K562 (cell line): Measurements from ENCODE around the gene HSD17B8. TPM values are rescaled to one million over a fixed set of nuclear protein-coding genes. Genes with fewer than 3 reads are reported as not detected.
A peak's percentile ranks its signal among the peaks of the same experiment; 100 is the strongest.

Source experiments
- CREB3 ChIP-seq: fragments of 450-650 bp; conservative IDR thresholded peaks from 2 replicates; pipeline ENCODE4 v1.6.1; 2016; ENCODE audit warnings: missing genetic modification characterization, low read depth, mild to moderate bottlenecking, missing compliant biosample characterization, moderate library complexity
- CXXC5 ChIP-seq: fragments of 250-450 bp; sonication (Bioruptor Pico); IDR thresholded peaks from 2 replicates; pipeline ENCODE4 v1.8.0; 2022; ENCODE audit warnings: inconsistent platforms, mild to moderate bottlenecking, moderate library complexity
- DMBX1 ChIP-seq: fragments of 250-450 bp; sonication (Bioruptor Pico); IDR thresholded peaks from 2 replicates; pipeline ENCODE4 v1.8.0; 2022; ENCODE audit warnings: inconsistent platforms, mild to moderate bottlenecking, moderate library complexity, borderline replicate concordance
- ELF1 ChIP-seq: fragments of 200-800 bp; sonication (Bioruptor generic); IDR thresholded peaks from 2 replicates; pipeline ENCODE4 v1.6.1; 2016; ENCODE audit warnings: missing genetic modification characterization, missing compliant biosample characterization
- ELF2 ChIP-seq: fragments of 250-450 bp; sonication (Bioruptor Pico); IDR thresholded peaks from 2 replicates; pipeline ENCODE4 v1.5.0; 2021; ENCODE audit warnings: mild to moderate bottlenecking
- HDAC2 ChIP-seq: fragments of 450-650 bp; IDR thresholded peaks from 2 replicates; pipeline ENCODE4 v1.6.1; 2016; ENCODE audit warnings: mild to moderate bottlenecking
- KDM1A ChIP-seq, 2 experiments: fragments of 450-650 bp; IDR thresholded peaks; 2 replicates each; pipeline ENCODE4 v1.6.1; 2016; ENCODE audit warnings: mild to moderate bottlenecking in 2 of 2
- MEF2A ChIP-seq: IDR thresholded peaks from 2 replicates; pipeline ENCODE4 v1.6.1; 2011; ENCODE audit warnings: low read depth, mild to moderate bottlenecking, low read length, moderate library complexity; ENCODE audit not compliant: control insufficient read depth
- NR2C1 ChIP-seq, 2 experiments: fragments of 450-650 bp; IDR thresholded peaks; 2 replicates each; pipeline ENCODE4 v1.6.1; 2017; ENCODE audit warnings: mild to moderate bottlenecking in 2 of 2, antibody characterized with exemption in 1 of 2, inconsistent platforms in 1 of 2, missing compliant biosample characterization in 1 of 2, missing genetic modification characterization in 1 of 2
- PHB2 ChIP-seq: fragments of 450-650 bp; IDR thresholded peaks from 2 replicates; pipeline ENCODE4 v1.6.1; 2017; ENCODE audit warnings: low read depth
- RBBP5 ChIP-seq: fragments of 200-600 bp; sonication (generic); IDR thresholded peaks from 2 replicates; pipeline ENCODE4 v1.6.1; 2012; ENCODE audit warnings: borderline replicate concordance, mild to moderate bottlenecking, low read length, control low read depth, inconsistent platforms; ENCODE audit not compliant: insufficient read depth, poor library complexity, severe bottlenecking
- SP1 ChIP-seq: sonication (generic); formaldehyde crosslinking; IDR thresholded peaks from 2 replicates; pipeline ENCODE4 v1.8.1; 2022; ENCODE audit warnings: mild to moderate bottlenecking, missing genetic modification reagents
- SUPT5H ChIP-seq: fragments of 450-650 bp; IDR thresholded peaks from 2 replicates; pipeline ENCODE4 v1.6.1; 2016
- TRIM28 ChIP-seq: fragments of 450-650 bp; IDR thresholded peaks from 2 replicates; pipeline ENCODE4 v1.6.1; 2017
- ZNF175 ChIP-seq: fragments of 200-800 bp; sonication (Bioruptor generic); IDR thresholded peaks from 2 replicates; pipeline ENCODE4 v1.6.1; 2016; ENCODE audit warnings: low read depth, mild to moderate bottlenecking, missing genetic modification characterization, missing compliant biosample characterization
- ZNF584 ChIP-seq: fragments of 200-800 bp; sonication (Bioruptor generic); IDR thresholded peaks from 2 replicates; pipeline ENCODE4 v1.6.1; 2016; ENCODE audit warnings: low read depth, mild to moderate bottlenecking, missing genetic modification characterization, missing compliant biosample characterization
- polyA plus RNA-seq, 8 experiments: library from polyadenylated mRNA; depleted of rRNA in 4 of 8; stranded (reverse) in 5 of 8; unstranded in 3 of 8; fragments of >200 nt; fragmentation: Nextera tagmentation in 2 of 8; fragmentation: Illumina TruSeq in 1 of 8; extraction: Ambion mirVana in 2 of 8; extraction: Trizol in 1 of 8; gene quantifications; 2 replicates each; pipeline versions ENCODE4 v1.2.1 to v1.2.3, GENCODE V29; 2011 to 2014; ENCODE audit warnings: inconsistent platforms in 1 of 8, missing spikeins in 1 of 8
- total RNA-seq, 7 experiments: library from RNA; depleted of rRNA in 6 of 7; stranded (reverse); fragments of >200 nt in 6 of 7; fragmentation: Illumina TruSeq in 2 of 7; extraction: Trizol in 2 of 7; gene quantifications; 2 replicates each; pipeline versions ENCODE4 v1.2.1 to v1.2.3, GENCODE V29; 2011 to 2021; ENCODE audit warnings: low replicate concordance in 1 of 7
- TF ChIP-seq, protein P1 (sequence below): fragments of 250-450 bp; sonication (Bioruptor Pico); IDR thresholded peaks from 2 replicates; pipeline ENCODE4 v1.8.0; 2022; ENCODE audit warnings: moderate library complexity, mild to moderate bottlenecking, inconsistent platforms
- TF ChIP-seq, protein P2 (sequence below), 2 experiments: fragments of 450-650 bp; IDR thresholded peaks; 2 replicates each; pipeline ENCODE4 v1.6.1; 2016; ENCODE audit warnings: mild to moderate bottlenecking in 2 of 2, borderline replicate concordance in 1 of 2, low read depth in 1 of 2, moderate library complexity in 1 of 2

The HSD17B8 gene
- total and polyA plus RNA-seq, 9 of the 15 experiments (the other 6 are each of a cell fraction or from before 2014, with no cell fraction given) = 3.7 to 35.2 (median 14.2) TPM

- TF ChIP-seq SP1 (CRISPR knock-in tag) (peak; percentile 73), MEF2A (no peak), ELF2 (peak; percentile 39; the same call in 1 of the 2 replicates), KDM1A (IDR thresholded peaks at IDR 0.05) (peak in 1 of 2 experiments; percentile 47; a peak in 1 of 4 replicates), DMBX1 (no peak), SUPT5H (peak; percentile 95), ZNF584 (no peak), ZNF175 (CRISPR knock-in tag) (no peak), RBBP5 (peak; percentile 86), CREB3 (no peak; the same call in 1 of the 2 replicates), PHB2 (no peak), HDAC2 (peak; percentile 80), NR2C1 (IDR thresholded peaks at IDR 0.05) (no peak), NR2C1 (tag; IDR thresholded peaks at IDR 0.05) (no peak), ELF1 (tag) (no peak), TRIM28 (0 out of 2 replicates have a peak, but pooled peaks have one; percentile 17), CXXC5 (CRISPR knock-in tag) (peak; percentile 94)
- TF ChIP-seq, protein P1, sequence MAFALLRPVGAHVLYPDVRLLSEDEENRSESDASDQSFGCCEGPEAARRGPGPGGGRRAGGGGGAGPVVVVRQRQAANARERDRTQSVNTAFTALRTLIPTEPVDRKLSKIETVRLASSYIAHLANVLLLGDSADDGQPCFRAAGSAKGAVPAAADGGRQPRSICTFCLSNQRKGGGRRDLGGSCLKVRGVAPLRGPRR (CRISPR knock-in tag) = no peak
- TF ChIP-seq, protein P2, sequence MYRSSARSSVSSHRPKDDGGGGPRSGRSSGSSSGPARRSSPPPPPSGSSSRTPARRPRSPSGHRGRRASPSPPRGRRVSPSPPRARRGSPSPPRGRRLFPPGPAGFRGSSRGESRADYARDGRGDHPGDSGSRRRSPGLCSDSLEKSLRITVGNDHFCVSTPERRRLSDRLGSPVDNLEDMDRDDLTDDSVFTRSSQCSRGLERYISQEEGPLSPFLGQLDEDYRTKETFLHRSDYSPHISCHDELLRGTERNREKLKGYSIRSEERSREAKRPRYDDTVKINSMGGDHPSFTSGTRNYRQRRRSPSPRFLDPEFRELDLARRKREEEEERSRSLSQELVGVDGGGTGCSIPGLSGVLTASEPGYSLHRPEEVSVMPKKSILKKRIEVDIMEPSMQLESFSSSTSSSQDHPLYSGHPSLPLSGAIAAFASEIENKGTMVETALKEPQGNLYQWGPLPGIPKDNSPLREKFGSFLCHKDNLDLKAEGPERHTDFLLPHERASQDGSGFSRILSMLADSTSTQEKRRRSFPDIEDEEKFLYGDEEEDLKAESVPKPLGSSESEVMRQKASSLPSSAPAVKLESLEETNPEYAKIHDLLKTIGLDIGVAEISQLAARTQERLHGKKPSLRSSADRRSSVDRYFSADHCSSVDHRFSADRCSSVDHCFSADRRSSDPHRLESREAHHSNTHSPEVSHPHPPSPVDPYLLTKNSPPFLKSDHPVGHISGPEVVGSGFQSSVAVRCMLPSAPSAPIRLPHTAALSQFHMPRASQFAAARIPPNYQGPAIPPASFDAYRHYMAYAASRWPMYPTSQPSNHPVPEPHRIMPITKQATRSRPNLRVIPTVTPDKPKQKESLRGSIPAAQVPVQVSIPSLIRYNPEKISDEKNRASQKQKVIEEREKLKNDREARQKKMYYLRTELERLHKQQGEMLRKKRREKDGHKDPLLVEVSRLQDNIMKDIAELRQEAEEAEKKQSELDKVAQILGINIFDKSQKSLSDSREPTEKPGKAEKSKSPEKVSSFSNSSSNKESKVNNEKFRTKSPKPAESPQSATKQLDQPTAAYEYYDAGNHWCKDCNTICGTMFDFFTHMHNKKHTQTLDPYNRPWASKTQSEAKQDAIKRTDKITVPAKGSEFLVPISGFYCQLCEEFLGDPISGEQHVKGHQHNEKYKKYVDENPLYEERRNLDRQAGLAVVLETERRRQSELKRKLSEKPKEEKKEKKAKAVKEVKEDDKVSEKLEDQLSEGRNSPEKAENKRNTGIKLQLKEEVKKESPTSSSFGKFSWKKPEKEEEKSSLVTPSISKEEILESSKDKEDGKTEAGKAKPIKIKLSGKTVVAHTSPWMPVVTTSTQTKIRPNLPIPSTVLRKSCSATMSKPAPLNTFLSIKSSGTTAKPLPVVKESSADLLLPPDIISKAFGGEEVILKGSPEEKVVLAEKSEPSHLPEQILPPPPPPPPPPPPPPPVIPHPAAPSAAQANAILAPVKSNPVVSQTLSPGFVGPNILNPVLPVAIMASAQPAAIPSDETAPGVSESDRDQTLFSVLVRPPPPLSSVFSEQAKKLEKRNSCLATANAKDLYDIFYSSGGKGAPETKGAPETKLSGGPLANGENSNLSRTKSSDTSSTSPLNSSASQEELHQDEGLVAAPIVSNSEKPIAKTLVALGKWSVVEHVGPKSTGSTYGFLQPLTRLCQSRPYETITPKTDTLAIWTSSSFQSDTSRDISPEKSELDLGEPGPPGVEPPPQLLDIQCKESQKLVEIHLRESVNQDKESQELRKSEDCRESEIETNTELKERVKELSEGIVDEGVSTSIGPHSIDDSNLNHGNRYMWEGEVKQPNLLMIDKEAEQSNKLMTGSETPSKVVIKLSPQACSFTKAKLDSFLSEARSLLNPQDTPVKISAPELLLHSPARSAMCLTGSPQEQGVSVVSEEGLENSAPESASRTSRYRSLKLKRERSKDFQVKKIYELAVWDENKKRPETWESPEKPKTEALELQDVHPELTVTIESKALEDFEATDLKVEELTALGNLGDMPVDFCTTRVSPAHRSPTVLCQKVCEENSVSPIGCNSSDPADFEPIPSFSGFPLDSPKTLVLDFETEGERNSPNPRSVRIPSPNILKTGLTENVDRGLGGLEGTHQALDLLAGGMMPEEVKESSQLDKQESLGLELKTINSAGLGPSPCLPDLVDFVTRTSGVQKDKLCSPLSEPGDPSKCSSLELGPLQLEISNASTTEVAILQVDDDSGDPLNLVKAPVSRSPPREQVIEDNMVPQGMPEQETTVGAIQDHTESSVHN (IDR thresholded peaks at IDR 0.05; ENCODE audit: borderline replicate concordance in 1 of 2, low read depth in 1 of 2) = no peak
These were observed 3.9 kb downstream of the HSD17B8 start, which contains the start of gene RING1 (continued) for GRCh38 chr6:33208091-33208967.
